ENCODE results near the gene LSM14A. TPM values are rescaled to one million over a fixed set of nuclear protein-coding genes. Genes with fewer than 3 reads are reported as not detected.
"Not testable (repeated sequence)": the region's sequence is repeated elsewhere in the genome, so short reads cannot be mapped to it uniquely, and the experiment has no call there.

LSM14A gene
- total RNA-seq, 4 donors from 2014 or later, result 68.4 to 117 (median 98.1) TPM

- no peak overlapping the region for H3K27ac ChIP-seq
- 77 to 80% methylated on average over 13 of the region's 13 CpGs for WGBS, 2 donors
- no peak overlapping the region for H3K4me3 ChIP-seq
- TF ChIP-seq, protein P1, sequence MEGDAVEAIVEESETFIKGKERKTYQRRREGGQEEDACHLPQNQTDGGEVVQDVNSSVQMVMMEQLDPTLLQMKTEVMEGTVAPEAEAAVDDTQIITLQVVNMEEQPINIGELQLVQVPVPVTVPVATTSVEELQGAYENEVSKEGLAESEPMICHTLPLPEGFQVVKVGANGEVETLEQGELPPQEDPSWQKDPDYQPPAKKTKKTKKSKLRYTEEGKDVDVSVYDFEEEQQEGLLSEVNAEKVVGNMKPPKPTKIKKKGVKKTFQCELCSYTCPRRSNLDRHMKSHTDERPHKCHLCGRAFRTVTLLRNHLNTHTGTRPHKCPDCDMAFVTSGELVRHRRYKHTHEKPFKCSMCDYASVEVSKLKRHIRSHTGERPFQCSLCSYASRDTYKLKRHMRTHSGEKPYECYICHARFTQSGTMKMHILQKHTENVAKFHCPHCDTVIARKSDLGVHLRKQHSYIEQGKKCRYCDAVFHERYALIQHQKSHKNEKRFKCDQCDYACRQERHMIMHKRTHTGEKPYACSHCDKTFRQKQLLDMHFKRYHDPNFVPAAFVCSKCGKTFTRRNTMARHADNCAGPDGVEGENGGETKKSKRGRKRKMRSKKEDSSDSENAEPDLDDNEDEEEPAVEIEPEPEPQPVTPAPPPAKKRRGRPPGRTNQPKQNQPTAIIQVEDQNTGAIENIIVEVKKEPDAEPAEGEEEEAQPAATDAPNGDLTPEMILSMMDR (IDR thresholded peaks at IDR 0.05), result no peak
- TF ChIP-seq POLR2A (IDR thresholded peaks at IDR 0.05) (no peak), EP300 (IDR thresholded peaks at IDR 0.05) (no peak)
- H3K27me3 ChIP-seq, result no peaks in the 10 kb centered on the region
- DNase-seq (ENCODE audit: low spot score in 2 of 2), result no peak
- H3K4me1 ChIP-seq, result no peaks in the 10 kb centered on the region
- no peaks in the 10 kb centered on the region for H3K9me3 ChIP-seq
- H3K36me3 ChIP-seq, result no peaks in the 10 kb centered on the region
Observed at GRCh38 chr19:34244611-34245299, 72.5 kb downstream of the LSM14A start.

DNA sequence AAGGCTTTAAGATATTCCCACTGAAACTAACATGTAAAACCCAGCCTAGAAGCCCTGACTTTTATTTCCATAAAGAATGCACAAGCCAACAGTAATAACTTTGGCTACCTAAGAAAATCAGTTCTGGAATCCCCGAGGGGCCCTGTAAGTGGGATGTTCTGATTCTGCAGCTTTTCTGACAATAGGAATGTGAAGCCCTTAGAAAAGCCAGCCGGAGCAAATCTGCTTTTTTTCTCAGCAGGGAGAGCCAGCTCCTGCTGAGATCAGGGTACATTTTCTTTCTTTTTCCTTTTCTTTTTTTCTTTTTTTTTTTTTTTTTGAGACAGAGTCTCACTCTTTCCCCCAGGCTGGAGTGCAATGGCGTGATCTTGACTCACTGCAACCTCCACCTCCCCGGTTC is 74.0 kb downstream of the LSM14A start:
- H3K4me3 ChIP-seq, result no peak overlapping the region
- no peaks in the 10 kb centered on the region for H3K4me1 ChIP-seq
- H3K36me3 ChIP-seq, result no peaks in the 10 kb centered on the region
- WGBS, 2 donors, result 71 to 75% methylated on average over 4 of the region's 4 CpGs
- H3K27me3 ChIP-seq, result no peaks in the 10 kb centered on the region
- H3K9me3 ChIP-seq, result no peaks in the 10 kb centered on the region
- TF ChIP-seq, protein P1 (IDR thresholded peaks at IDR 0.05), result no peak
- no peak for TF ChIP-seq POLR2A (IDR thresholded peaks at IDR 0.05)
- TF ChIP-seq EP300 (IDR thresholded peaks at IDR 0.05), result no peak
- DNase-seq (ENCODE audit: low spot score in 2 of 2), result no peak
- no peak overlapping the region for H3K27ac ChIP-seq

GRCh38 chr19:34248941-34249340 is 76.6 kb downstream of the LSM14A start:
- Histone ChIP-seq H3K9me3 (no peaks in the 10 kb centered on the region), H3K36me3 (no peaks in the 10 kb centered on the region), H3K4me3 (no peak overlapping the region), H3K27me3 (no peaks in the 10 kb centered on the region), H3K27ac (no peak overlapping the region), H3K4me1 (peaks cover 0 to 5% (median 0%) of the 10 kb centered on the region in 4 donors)
- TF ChIP-seq EP300 (IDR thresholded peaks at IDR 0.05) (no peak), POLR2A (IDR thresholded peaks at IDR 0.05) (no peak)
- TF ChIP-seq, protein P1 (IDR thresholded peaks at IDR 0.05), result no peak
- DNase-seq (ENCODE audit: low spot score in 2 of 2), result no peak
- WGBS, 2 donors, result 90 to 92% methylated on average over 4 of the region's 4 CpGs

DNA sequence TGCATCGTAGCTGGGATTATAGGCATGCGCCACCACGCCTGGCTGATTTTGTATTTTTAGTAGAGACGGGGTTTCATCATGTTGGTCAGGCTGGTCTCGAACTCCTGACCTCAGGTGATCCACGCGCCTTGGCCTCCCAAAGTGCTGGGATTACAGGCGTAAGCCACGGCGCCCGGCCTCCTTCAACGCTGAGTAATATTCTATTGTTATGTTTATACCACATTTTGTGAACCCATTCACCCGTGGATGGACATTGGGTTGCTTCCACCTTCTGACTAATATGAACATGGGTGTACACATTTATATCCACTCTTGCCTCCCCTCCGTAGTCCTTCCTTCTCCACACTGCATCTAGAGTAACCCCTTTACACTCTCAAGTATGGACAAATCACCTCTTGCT is 80.9 kb downstream of the LSM14A start:
- not testable (repeated sequence) for H3K4me3 ChIP-seq; H3K36me3 ChIP-seq; DNase-seq (ENCODE audit: low spot score in 2 of 2); H3K9me3 ChIP-seq; H3K27ac ChIP-seq; H3K27me3 ChIP-seq
- 93 to 96% methylated on average over 14 of the region's 14 CpGs for WGBS, 2 donors
- H3K4me1 ChIP-seq, result peaks cover 0 to 30% (median 8%) of the 10 kb centered on the region in 4 donors

DNA sequence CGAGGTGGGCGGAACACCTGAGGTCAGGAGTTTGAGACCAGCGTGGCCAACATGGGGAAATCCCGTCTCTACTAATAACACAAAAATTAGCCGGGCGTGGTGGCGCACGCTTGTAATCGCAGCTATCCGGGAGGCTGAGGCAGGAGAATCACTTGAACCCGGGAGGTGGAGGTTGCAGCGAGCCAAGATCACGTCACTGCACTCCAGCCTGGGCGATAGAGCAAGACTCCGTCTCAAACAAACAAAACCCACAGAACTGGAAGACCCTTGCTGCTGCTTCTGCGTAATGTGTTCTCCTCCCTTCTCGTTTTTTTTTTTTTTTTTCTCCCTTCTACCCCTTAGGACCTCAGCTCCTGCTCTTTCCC is 81.4 kb downstream of the LSM14A start:
- not testable (repeated sequence) for H3K27me3 ChIP-seq; H3K36me3 ChIP-seq; H3K9me3 ChIP-seq; DNase-seq (ENCODE audit: low spot score in 2 of 2)
- 64 to 71% methylated on average over 17 of the region's 17 CpGs for WGBS, 2 donors
- peaks cover 0 to 30% (median 8%) of the 10 kb centered on the region in 4 donors for H3K4me1 ChIP-seq
- peak overlapping the region; percentile 77 to 99 (median 94) for H3K4me3 ChIP-seq
- peak overlapping the region in 3 of 4 donors; percentile 98 to 99 (median 99) for H3K27ac ChIP-seq

DNA sequence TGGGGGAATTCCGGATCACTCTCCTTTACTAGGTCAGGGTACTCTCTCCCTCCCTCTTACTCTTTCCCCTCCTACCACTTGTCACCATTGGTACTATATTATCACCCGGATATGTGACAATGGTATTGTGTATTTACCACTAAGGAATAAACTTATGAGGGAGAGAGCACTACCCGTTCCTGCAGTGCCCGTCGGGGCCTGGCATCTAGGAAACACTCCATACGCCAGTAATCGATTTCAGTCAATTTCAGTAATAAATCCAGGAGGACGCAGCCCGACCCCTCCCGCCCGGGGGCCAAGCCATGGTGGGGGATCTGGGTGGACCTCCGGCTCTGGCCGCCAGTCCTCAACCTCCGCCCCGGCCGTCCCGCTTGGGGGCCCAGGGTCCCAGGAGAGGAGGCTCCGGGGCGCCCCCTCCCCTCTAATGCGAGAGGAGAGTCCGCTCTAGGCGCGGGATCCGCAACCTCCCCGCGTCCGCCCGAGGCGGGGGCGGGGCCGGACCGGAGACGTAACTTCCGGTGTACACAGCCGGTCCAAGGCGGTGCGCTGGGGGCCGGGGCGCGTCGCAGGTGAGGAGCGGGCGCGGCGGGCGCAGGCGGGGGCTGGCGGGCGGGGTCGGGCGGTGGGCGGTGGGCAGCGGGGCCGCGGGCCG is 81.9 kb downstream of the LSM14A start, which contains the start of gene GARRE1:
GARRE1 (plus strand) TSS at position 509 of the 652 bp plus-strand sequence. CDS start 45,920 bp downstream, outside the sequence.
- TF ChIP-seq POLR2A (IDR thresholded peaks at IDR 0.05) (peak; percentile 84 to 85), EP300 (IDR thresholded peaks at IDR 0.05) (peak; percentile 56 to 97)
- TF ChIP-seq, protein P1 (IDR thresholded peaks at IDR 0.05), result peak in 2 of 5 experiments; percentile 17 to 28
- DNase-seq (ENCODE audit: low spot score in 2 of 2), result peak; percentile 76 to 78
- WGBS, 2 donors, result 0% methylated on average over 11 to 28 of the region's 56 CpGs
- Histone ChIP-seq H3K27me3 (no peaks in the 10 kb centered on the region), H3K36me3 (no peaks in the 10 kb centered on the region), H3K4me1 (peaks cover 0 to 30% (median 8%) of the 10 kb centered on the region in 4 donors), H3K27ac (peak within 1 kb of the TSS; percentile 95 to 99 (median 98)), H3K4me3 (peak within 1 kb of the TSS; percentile 77 to 99 (median 94)), H3K9me3 (no peaks in the 10 kb centered on the region)
